ENCODE results near the gene MFSD2A. TPM values are rescaled to one million over a fixed set of nuclear protein-coding genes. Genes with fewer than 3 reads are reported as not detected.

Gene MFSD2A
- total RNA-seq, 1 experiment from 2014 or later: 19.9 TPM

- H3K14ac ChIP-seq (ENCODE audit: insufficient read depth, low read length): no peak overlapping the region
- H3K4ac ChIP-seq (ENCODE audit: low read depth, low read length): no peak overlapping the region
- H3K79me1 ChIP-seq (ENCODE audit: insufficient read depth, low read depth, low read length, poor library complexity, severe bottlenecking): no peaks in the 10 kb centered on the region
- no peaks in the 10 kb centered on the region for H4K20me1 ChIP-seq (ENCODE audit: control insufficient read depth, insufficient read depth, insufficient read length)
- no peaks in the 10 kb centered on the region for H3K23me2 ChIP-seq (ENCODE audit: insufficient read length, low read depth, low read length, poor library complexity, severe bottlenecking)
- Mint-ChIP-seq H3K9me3 (peaks cover 0 to 7% of the 10 kb centered on the region in 2 experiments; a peak in 3 of 5 replicates), H3K36me3 (ENCODE audit: insufficient read depth in 1 of 3, low read depth in 3 of 3) (no peaks in the 10 kb centered on the region; a peak in 3 of 7 replicates), H3K4me1 (peaks cover 6% of the 10 kb centered on the region in 2 experiments), H3K27me3 (ENCODE audit: low read depth) (no peaks in the 10 kb centered on the region), H3K27ac (no peak overlapping the region), H3K4me3 (no peak overlapping the region)
- H4K8ac ChIP-seq (replicated peaks; ENCODE audit: insufficient read length, low read depth, low read length): no peak overlapping the region
- no peak overlapping the region for H3K18ac ChIP-seq (ENCODE audit: insufficient read length, low read depth, low read length)
- H3K9me3 ChIP-seq (ENCODE audit: control insufficient read depth, low read depth, low read length): no peaks in the 10 kb centered on the region
- no peaks in the 10 kb centered on the region for H3K4me1 ChIP-seq (ENCODE audit: insufficient read depth, low read length)
- no peak overlapping the region for H4K91ac ChIP-seq (ENCODE audit: insufficient read length, low read depth, low read length)
- no peak overlapping the region for H3K56ac ChIP-seq (ENCODE audit: insufficient read length, low read depth, low read length)
- no peak overlapping the region for H3K27ac ChIP-seq (ENCODE audit: insufficient read length, low read depth, low read length)
- no peak overlapping the region for H2AFZ ChIP-seq (ENCODE audit: low read length)
- H3K9ac ChIP-seq (ENCODE audit: extremely low read depth, insufficient read length, low read length): no peak overlapping the region
- H2BK120ac ChIP-seq (ENCODE audit: low read depth, low read length, poor library complexity, severe bottlenecking): no peak overlapping the region
- H2BK15ac ChIP-seq (ENCODE audit: low read depth, low read length): no peak overlapping the region
- no peak for DNase-seq
- no peaks in the 10 kb centered on the region for H3K27me3 ChIP-seq (ENCODE audit: insufficient read depth, low read length)
- TF ChIP-seq CTCF (conservative IDR thresholded peaks at IDR 0.05): no peak
- H3T11ph ChIP-seq (ENCODE audit: low read length): no peak overlapping the region
- H3K4me2 ChIP-seq (ENCODE audit: insufficient read depth, insufficient read length, low read length): no peak overlapping the region
- H3K79me2 ChIP-seq (ENCODE audit: insufficient read depth, low read length): 0 out of 2 replicates have a peak, but pooled peaks cover 2% of the 10 kb centered on the region
- H4K5ac ChIP-seq (ENCODE audit: insufficient read length, low read depth, low read length): no peak overlapping the region
- H2BK12ac ChIP-seq (ENCODE audit: insufficient read length, low read depth, low read length): no peak overlapping the region
- no peak overlapping the region for H2BK20ac ChIP-seq (ENCODE audit: low read depth, low read length, poor library complexity, severe bottlenecking)
- no peak overlapping the region for H2AK5ac ChIP-seq (ENCODE audit: insufficient read length, low read length)
- H2BK5ac ChIP-seq (ENCODE audit: insufficient read length, low read length): no peak overlapping the region
- no peak overlapping the region for H3K23ac ChIP-seq (ENCODE audit: insufficient read length, low read depth, low read length)
Measured at GRCh38 chr1:39996396-39997004, 41.6 kb downstream of the MFSD2A start.

Data from H9 (cell line).